Panc1 (cell line): ENCODE results near the gene HPDL. TPM values are rescaled to one million over a fixed set of nuclear protein-coding genes. Genes with fewer than 3 reads are reported as not detected.
A peak's percentile ranks its signal among the peaks of the same experiment; 100 is the strongest.
"Not testable (repeated sequence)": the region's sequence is repeated elsewhere in the genome, so short reads cannot be mapped to it uniquely, and the experiment has no call there.

Source experiments
- ATAC-seq: fragments of 200-7000 bp; cut with Tn5 transposase; 2 replicates; pipeline ENCODE4 v1.9.1; 2020; ENCODE audit warnings: mild to moderate bottlenecking, moderate library complexity
- Bru-seq: library from RNA; stranded (reverse); fragments of 400-500 nt; gene quantifications from one replicate; lab custom pipeline; 2021; lab: Mats Ljungman, UMichigan
- BruChase-seq, 2 experiments: library from RNA; stranded (reverse); fragments of 400-500 nt; gene quantifications; one replicate each; lab custom pipeline; 2021; lab: Mats Ljungman, UMichigan
- BruUV-seq: library from RNA; stranded (reverse); fragments of 400-500 nt; replicated peaks from 2 replicates; lab custom pipeline; 2021; lab: Mats Ljungman, UMichigan
- CTCF ChIA-PET: fragments of 300-600 bp; sonication (Branson Sonifier 250); formaldehyde crosslinking; loops from one replicate; lab custom pipeline; 2022; ENCODE audit warnings: antibody characterized with exemption; lab: Charles Lee
- POLR2A ChIA-PET: fragments of 300-600 bp; sonication (Branson Sonifier 250); formaldehyde crosslinking; loops from one replicate; lab custom pipeline; 2022; ENCODE audit warnings: antibody characterized with exemption; lab: Charles Lee
- DNase-seq: peaks from one replicate; pipeline ENCODE4 v3.0.0-alpha.2; 2010; ENCODE audit warnings: low read depth, low spot score
- H3K27ac ChIP-seq: 2 replicates; pipeline ENCODE4 v1.5.1; 2011; ENCODE audit warnings: mild to moderate bottlenecking, low read length, inconsistent platforms
- H3K27me3 ChIP-seq: fragments of 200-500 bp; sonication (Bioruptor generic); 2 replicates; pipeline ENCODE4 v1.6.0; 2014; ENCODE audit warnings: low read length, inconsistent platforms; ENCODE audit not compliant: control insufficient read depth, insufficient read depth
- H3K36me3 ChIP-seq: fragments of 200-500 bp; sonication (Bioruptor generic); 2 replicates; pipeline ENCODE4 v1.5.1; 2014; ENCODE audit warnings: inconsistent platforms, mild to moderate bottlenecking, low read length, moderate library complexity; ENCODE audit not compliant: control insufficient read depth, insufficient read depth
- H3K4me1 ChIP-seq: 2 replicates; pipeline ENCODE4 v1.5.1; 2011; ENCODE audit warnings: inconsistent platforms, mild to moderate bottlenecking, low read length, moderate library complexity; ENCODE audit not compliant: control insufficient read depth, insufficient read depth
- H3K4me3 ChIP-seq, 2 experiments: 2 replicates each; pipeline ENCODE4 v1.5.1; 2011 to 2012; ENCODE audit warnings: low read depth in 2 of 2, low read length in 2 of 2, mild to moderate bottlenecking in 2 of 2, inconsistent platforms in 1 of 2, moderate library complexity in 1 of 2
- H3K9me3 ChIP-seq: fragments of 200-500 bp; sonication (Bioruptor generic); 2 replicates; pipeline ENCODE4 v1.5.1; 2014; ENCODE audit warnings: low read depth, mild to moderate bottlenecking, inconsistent platforms, low read length, moderate library complexity; ENCODE audit not compliant: control insufficient read depth, insufficient read depth
- POLR2AphosphoS5 ChIP-seq: IDR thresholded peaks from 2 replicates; pipeline ENCODE4 v1.6.1; 2012; ENCODE audit warnings: mild to moderate bottlenecking, low read depth, low read length, moderate library complexity
- SIN3A ChIP-seq: IDR thresholded peaks from 2 replicates; pipeline ENCODE4 v1.6.1; 2012; ENCODE audit warnings: low read depth, mild to moderate bottlenecking, low read length, moderate library complexity, borderline replicate concordance; ENCODE audit not compliant: insufficient read depth
- TCF7L2 ChIP-seq: IDR thresholded peaks from 2 replicates; pipeline ENCODE4 v1.6.1; 2011; ENCODE audit warnings: mild to moderate bottlenecking, low read depth, low read length, inconsistent platforms
- in situ Hi-C: cut with HindIII; loops from 2 replicates; pipeline ENCODE4 v1.10.0; 2016; ENCODE audit warnings: low sequenced_read_pairs, low pct_unique_long_range_greater_than_20kb
- intact Hi-C: fragments of 100-400 bp; cut with micrococcal nuclease; formaldehyde crosslinking; loops from one replicate; pipeline ENCODE4 v1.10.0; 2022; ENCODE audit not compliant: unreplicated experiment
- long read RNA-seq: library from polyadenylated mRNA; unstranded; transcript quantifications from one replicate; pipeline ENCODE4 v2.0.0, GENCODE V29; 2021; ENCODE audit not compliant: unreplicated experiment
- polyA plus RNA-seq: library from polyadenylated mRNA; unstranded; fragments of >200 nt; gene quantifications from one replicate; pipeline ENCODE4 v1.2.1, GENCODE V29; 2012; ENCODE audit warnings: missing spikeins; ENCODE audit not compliant: insufficient read length
- total RNA-seq: library from RNA; stranded (reverse); gene quantifications from one replicate; pipeline ENCODE4 v1.2.1, GENCODE V29; 2021; ENCODE audit not compliant: unreplicated experiment
- TF ChIP-seq, protein P1 (sequence below): fragments of 450-650 bp; IDR thresholded peaks from 2 replicates; pipeline ENCODE4 v1.5.1; 2017; ENCODE audit warnings: mild to moderate bottlenecking
- TF ChIP-seq, protein P2 (sequence below), 2 experiments: IDR thresholded peaks; 2 replicates each; pipeline ENCODE4 v1.6.1; 2011 to 2012; ENCODE audit warnings: low read depth in 2 of 2, control low read depth in 1 of 2, low read length in 1 of 2, mild to moderate bottlenecking in 1 of 2, moderate library complexity in 1 of 2; ENCODE audit not compliant: insufficient read depth in 1 of 2

HPDL gene
- total RNA-seq (1.9 TPM), Bru-seq, nascent RNA (percentile 36 among the genes with signal in this experiment), BruChase-seq, experiment 1, labeled RNA remaining after a 2-hour chase (percentile 42 among the genes with signal in this experiment), BruChase-seq, experiment 2, labeled RNA remaining after a 6-hour chase (percentile 31 among the genes with signal in this experiment)
- 2.1 TPM for polyA plus RNA-seq
- long read RNA-seq, transcript HPDL-201 (1 exons, 1,629 nt), result major isoform, 6 of 6 reads
- long read RNA-seq, partial matches to known transcripts, result 0 of 6 reads
- long read RNA-seq, other reads (novel, unspliced or antisense), result 0 of 6 reads

DNA sequence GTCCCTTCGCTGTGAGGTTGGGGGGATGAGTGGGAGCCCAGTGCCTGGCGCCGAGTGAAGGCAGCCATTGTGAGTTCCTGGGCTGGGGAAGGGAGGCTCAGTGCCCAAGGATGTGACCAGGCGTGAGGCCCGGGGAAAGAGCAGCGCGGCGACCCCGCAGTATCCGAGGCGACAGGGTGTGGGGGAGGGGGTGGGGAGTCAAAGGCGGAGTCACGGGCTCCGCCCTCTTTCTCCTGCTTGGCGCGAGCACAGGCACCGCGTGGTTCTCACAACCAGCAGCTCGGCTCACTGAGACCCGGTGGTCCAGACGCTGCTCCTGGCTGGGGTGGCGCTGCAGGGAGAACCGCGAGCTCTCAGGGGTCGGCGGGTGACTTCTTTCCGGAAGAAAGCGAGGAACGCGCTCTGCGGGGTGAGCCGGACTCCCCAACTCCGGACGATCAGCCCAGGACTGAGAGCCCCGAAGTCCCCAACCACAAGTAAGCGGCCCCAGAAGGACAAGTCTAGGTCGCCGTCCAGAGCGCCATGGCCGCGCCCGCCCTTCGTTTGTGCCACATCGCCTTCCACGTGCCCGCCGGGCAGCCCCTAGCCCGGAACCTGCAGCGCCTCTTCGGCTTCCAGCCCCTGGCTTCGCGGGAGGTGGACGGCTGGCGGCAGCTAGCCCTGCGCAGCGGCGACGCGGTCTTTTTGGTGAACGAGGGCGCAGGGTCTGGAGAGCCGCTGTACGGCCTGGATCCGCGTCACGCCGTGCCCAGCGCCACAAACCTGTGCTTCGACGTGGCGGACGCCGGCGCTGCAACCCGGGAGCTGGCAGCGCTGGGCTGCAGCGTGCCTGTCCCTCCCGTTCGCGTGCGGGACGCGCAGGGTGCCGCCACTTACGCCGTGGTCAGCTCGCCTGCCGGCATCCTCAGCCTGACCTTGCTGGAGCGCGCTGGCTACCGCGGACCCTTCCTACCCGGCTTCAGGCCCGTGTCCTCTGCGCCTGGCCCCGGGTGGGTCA, at the start of gene HPDL:
HPDL (plus strand) TSS at position 269 of the 997 bp plus-strand sequence; CDS start at position 523, 254 bp downstream.
- peak within 1 kb of the TSS; percentile 48 to 68 for H3K4me3 ChIP-seq
- H3K27me3 ChIP-seq, result no peaks in the 10 kb centered on the region
- peak within 1 kb of the TSS; percentile 76 for H3K27ac ChIP-seq
- POLR2A ChIA-PET, result interaction anchor here (0.6 to 0.7 kb wide), 2 partner anchors 195 to 370 kb away, joined by 3 read pairs; partner anchors contain the start of gene PRDX1
- TF ChIP-seq SIN3A, result no peak
- TF ChIP-seq TCF7L2, result no peak
- peak; percentile 64 for TF ChIP-seq POLR2AphosphoS5
- TF ChIP-seq, protein P1, sequence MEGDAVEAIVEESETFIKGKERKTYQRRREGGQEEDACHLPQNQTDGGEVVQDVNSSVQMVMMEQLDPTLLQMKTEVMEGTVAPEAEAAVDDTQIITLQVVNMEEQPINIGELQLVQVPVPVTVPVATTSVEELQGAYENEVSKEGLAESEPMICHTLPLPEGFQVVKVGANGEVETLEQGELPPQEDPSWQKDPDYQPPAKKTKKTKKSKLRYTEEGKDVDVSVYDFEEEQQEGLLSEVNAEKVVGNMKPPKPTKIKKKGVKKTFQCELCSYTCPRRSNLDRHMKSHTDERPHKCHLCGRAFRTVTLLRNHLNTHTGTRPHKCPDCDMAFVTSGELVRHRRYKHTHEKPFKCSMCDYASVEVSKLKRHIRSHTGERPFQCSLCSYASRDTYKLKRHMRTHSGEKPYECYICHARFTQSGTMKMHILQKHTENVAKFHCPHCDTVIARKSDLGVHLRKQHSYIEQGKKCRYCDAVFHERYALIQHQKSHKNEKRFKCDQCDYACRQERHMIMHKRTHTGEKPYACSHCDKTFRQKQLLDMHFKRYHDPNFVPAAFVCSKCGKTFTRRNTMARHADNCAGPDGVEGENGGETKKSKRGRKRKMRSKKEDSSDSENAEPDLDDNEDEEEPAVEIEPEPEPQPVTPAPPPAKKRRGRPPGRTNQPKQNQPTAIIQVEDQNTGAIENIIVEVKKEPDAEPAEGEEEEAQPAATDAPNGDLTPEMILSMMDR, result no peak
- no TSS peak for BruUV-seq
- no peaks in the 10 kb centered on the region for H3K36me3 ChIP-seq
- in situ Hi-C loops (no loop called here), intact Hi-C loops (no loop called here)
- CTCF ChIA-PET, result no interaction called here
- no peaks in the 10 kb centered on the region for H3K9me3 ChIP-seq
- peaks cover 19% of the 10 kb centered on the region for H3K4me1 ChIP-seq
- peak; percentile 87 for ATAC-seq
- DNase-seq, result no peak

DNA sequence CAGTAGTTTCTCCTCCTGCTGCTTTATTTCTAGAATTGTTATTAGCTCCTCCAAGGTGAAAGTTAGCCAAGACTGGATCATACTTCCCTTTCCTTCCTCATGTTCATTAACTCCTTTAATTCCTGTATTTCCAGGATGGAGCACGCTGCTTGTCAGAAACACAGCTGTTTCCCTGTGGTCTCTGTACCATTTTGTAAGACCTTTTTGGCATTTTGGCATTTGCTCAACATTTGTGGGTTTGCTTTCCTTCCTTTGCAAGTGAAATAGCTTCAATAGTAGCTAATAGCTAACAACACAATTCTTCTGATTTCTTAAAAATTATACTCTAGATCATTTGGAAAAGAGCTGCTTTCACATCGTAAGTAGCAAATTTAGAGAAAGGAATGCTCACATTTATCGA, 44.3 kb upstream of the HPDL start:
- no peaks in the 10 kb centered on the region for H3K27me3 ChIP-seq
- TF ChIP-seq TCF7L2, result no peak
- TF ChIP-seq SIN3A, result no peak
- TF ChIP-seq, protein P2, sequence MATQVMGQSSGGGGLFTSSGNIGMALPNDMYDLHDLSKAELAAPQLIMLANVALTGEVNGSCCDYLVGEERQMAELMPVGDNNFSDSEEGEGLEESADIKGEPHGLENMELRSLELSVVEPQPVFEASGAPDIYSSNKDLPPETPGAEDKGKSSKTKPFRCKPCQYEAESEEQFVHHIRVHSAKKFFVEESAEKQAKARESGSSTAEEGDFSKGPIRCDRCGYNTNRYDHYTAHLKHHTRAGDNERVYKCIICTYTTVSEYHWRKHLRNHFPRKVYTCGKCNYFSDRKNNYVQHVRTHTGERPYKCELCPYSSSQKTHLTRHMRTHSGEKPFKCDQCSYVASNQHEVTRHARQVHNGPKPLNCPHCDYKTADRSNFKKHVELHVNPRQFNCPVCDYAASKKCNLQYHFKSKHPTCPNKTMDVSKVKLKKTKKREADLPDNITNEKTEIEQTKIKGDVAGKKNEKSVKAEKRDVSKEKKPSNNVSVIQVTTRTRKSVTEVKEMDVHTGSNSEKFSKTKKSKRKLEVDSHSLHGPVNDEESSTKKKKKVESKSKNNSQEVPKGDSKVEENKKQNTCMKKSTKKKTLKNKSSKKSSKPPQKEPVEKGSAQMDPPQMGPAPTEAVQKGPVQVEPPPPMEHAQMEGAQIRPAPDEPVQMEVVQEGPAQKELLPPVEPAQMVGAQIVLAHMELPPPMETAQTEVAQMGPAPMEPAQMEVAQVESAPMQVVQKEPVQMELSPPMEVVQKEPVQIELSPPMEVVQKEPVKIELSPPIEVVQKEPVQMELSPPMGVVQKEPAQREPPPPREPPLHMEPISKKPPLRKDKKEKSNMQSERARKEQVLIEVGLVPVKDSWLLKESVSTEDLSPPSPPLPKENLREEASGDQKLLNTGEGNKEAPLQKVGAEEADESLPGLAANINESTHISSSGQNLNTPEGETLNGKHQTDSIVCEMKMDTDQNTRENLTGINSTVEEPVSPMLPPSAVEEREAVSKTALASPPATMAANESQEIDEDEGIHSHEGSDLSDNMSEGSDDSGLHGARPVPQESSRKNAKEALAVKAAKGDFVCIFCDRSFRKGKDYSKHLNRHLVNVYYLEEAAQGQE (IDR thresholded peaks at IDR 0.05; ENCODE audit: insufficient read depth in 1 of 2, low read depth in 2 of 2, low read length in 1 of 2), result no peak
- no peak for TF ChIP-seq POLR2AphosphoS5
- TF ChIP-seq, protein P1, result no peak
- CTCF ChIA-PET, result no interaction called here
- DNase-seq (no peak), ATAC-seq (no peak)
- no peaks in the 10 kb centered on the region for H3K4me1 ChIP-seq
- no TSS peak for BruUV-seq
- POLR2A ChIA-PET, result no interaction called here
- H3K36me3 ChIP-seq, result no peaks in the 10 kb centered on the region
- intact Hi-C loops, result no loop called here
- in situ Hi-C loops, result no loop called here
- H3K27ac ChIP-seq, result no peak overlapping the region
- no peak overlapping the region for H3K4me3 ChIP-seq
- no peaks in the 10 kb centered on the region for H3K9me3 ChIP-seq

DNA sequence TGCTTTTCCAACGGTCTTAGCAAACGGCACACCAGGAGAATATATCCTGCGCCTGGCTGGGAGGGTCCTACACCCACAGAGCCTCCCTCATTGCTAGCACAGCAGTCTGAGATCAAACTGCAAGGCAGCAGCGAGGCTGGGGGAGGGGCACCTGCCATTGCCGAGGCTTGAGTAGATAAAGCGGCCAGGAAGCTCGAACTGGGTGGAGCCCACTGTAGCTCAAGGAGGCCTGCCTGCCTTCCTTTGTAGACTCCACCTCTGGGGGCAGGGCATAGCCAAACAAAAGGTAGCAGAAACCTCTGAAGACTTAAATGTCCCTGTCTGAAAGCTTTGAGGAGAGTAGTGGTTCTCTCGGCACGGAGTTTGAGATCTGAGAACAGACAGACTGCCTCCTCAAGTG, 41.8 kb upstream of the HPDL start:
- CTCF ChIA-PET, result interaction anchor here (0.6 kb wide), 1 partner anchor 25 kb away, joined by 4 read pairs; no protein-coding TSS in a partner anchor
- H3K36me3 ChIP-seq, H3K9me3 ChIP-seq, ATAC-seq, H3K4me1 ChIP-seq, H3K27me3 ChIP-seq, H3K4me3 ChIP-seq, intact Hi-C loops, DNase-seq, H3K27ac ChIP-seq, in situ Hi-C loops, BruUV-seq, POLR2A ChIA-PET: not testable (repeated sequence)

DNA sequence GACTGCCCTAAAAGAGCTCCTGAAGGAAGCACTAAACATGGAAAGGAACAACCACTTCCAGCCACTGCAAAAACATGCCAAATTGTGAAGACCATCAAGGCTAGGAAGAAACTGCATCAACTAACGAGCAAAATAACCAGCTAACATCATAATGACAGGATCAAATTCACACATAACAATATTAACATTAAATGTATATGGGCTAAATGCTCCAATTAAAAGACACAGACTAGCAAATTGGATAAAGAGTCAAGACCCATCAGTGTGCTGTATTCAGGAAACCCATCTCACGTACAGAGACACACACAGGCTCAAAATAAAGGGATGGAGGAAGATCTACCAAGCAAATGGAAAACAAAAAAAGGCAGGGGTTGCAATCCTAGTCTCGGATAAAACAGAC, 40.2 kb upstream of the HPDL start:
- DNase-seq, H3K4me3 ChIP-seq, BruUV-seq, CTCF ChIA-PET, H3K27ac ChIP-seq, H3K9me3 ChIP-seq, ATAC-seq, intact Hi-C loops, in situ Hi-C loops, H3K4me1 ChIP-seq, H3K36me3 ChIP-seq, POLR2A ChIA-PET, H3K27me3 ChIP-seq: not testable (repeated sequence)
